GM12878 (cell line): ENCODE measurements around the gene DUSP18. TPM values are rescaled to one million over a fixed set of nuclear protein-coding genes. Genes with fewer than 3 reads are reported as not detected.

Source experiments
- ATF7 ChIP-seq: fragments of 450-650 bp; IDR thresholded peaks from 2 replicates; pipeline ENCODE4 v1.6.1; 2016; ENCODE audit warnings: low read depth, mild to moderate bottlenecking
- BHLHE40 ChIP-seq, 2 experiments: fragments of 450-650 bp in 1 of 2; IDR thresholded peaks; 2 replicates each; pipeline ENCODE4 v1.6.1; 2011 to 2017; ENCODE audit warnings: low read depth in 2 of 2, borderline replicate concordance in 1 of 2, improper control_type of control experiment in 1 of 2, low read length in 1 of 2, mild to moderate bottlenecking in 1 of 2
- BRCA1 ChIP-seq: IDR thresholded peaks from 2 replicates; pipeline ENCODE4 v1.6.1; 2011; ENCODE audit warnings: low read depth, low read length, improper control_type of control experiment
- CBX3 ChIP-seq: fragments of 200-600 bp; sonication (generic); IDR thresholded peaks from 2 replicates; pipeline ENCODE4 v1.6.1; 2016; ENCODE audit warnings: low read depth, borderline replicate concordance
- CBX5 ChIP-seq: sonication (generic); IDR thresholded peaks from 2 replicates; pipeline ENCODE4 v1.6.1; 2016; ENCODE audit warnings: low read depth, moderate library complexity, mild to moderate bottlenecking, inconsistent platforms
- CREM ChIP-seq: IDR thresholded peaks from 2 replicates; pipeline ENCODE4 v1.6.1; 2014; ENCODE audit warnings: antibody characterized with exemption, low read depth
- CTCF ChIP-seq, 3 experiments: IDR thresholded peaks in 2 of 3; conservative IDR thresholded peaks in 1 of 3; 2 replicates each; pipeline ENCODE4 v1.5.1; 2011; ENCODE audit warnings: low read depth in 3 of 3, low read length in 3 of 3, mild to moderate bottlenecking in 3 of 3, control low read depth in 2 of 3, moderate library complexity in 2 of 3, inconsistent platforms in 1 of 3, mixed read lengths in 1 of 3; ENCODE audit not compliant: control insufficient read depth in 2 of 3, insufficient read depth in 1 of 3; ENCODE audit errors: extremely low read depth in 1 of 3
- CUX1 ChIP-seq: IDR thresholded peaks from 2 replicates; pipeline ENCODE4 v1.6.1; 2012; ENCODE audit warnings: improper control_type of control experiment, low read depth, low read length; ENCODE audit not compliant: insufficient replicate concordance
- EED ChIP-seq: sonication (generic); IDR thresholded peaks from 2 replicates; pipeline ENCODE4 v1.6.1; 2016; ENCODE audit warnings: antibody characterized with exemption, low read depth
- MLLT1 ChIP-seq: fragments of 450-650 bp; IDR thresholded peaks from 2 replicates; pipeline ENCODE4 v1.6.1; 2016; ENCODE audit warnings: mild to moderate bottlenecking
- MTA2 ChIP-seq: fragments of 450-650 bp; IDR thresholded peaks from 2 replicates; pipeline ENCODE4 v1.6.1; 2016; ENCODE audit warnings: low read depth, mild to moderate bottlenecking, moderate library complexity
- MTA3 ChIP-seq: IDR thresholded peaks from 2 replicates; pipeline ENCODE4 v1.6.1; 2012; ENCODE audit warnings: low read length, inconsistent platforms, borderline replicate concordance
- MYC ChIP-seq: IDR thresholded peaks from 2 replicates; pipeline ENCODE4 v1.6.1; 2011; ENCODE audit warnings: mild to moderate bottlenecking, low read length, moderate library complexity, inconsistent platforms; ENCODE audit not compliant: insufficient read depth, insufficient replicate concordance, insufficient read length, severe bottlenecking
- PAX8 ChIP-seq: fragments of 450-650 bp; IDR thresholded peaks from 2 replicates; pipeline ENCODE4 v1.6.1; 2017; ENCODE audit warnings: mild to moderate bottlenecking, moderate library complexity
- RELA ChIP-seq: fragments of 450-650 bp; IDR thresholded peaks from 2 replicates; pipeline ENCODE4 v1.8.0; 2014; ENCODE audit warnings: borderline replicate concordance; ENCODE audit not compliant: partially characterized antibody
- RUNX3 ChIP-seq: IDR thresholded peaks from 2 replicates; pipeline ENCODE4 v1.6.1; 2012; ENCODE audit warnings: low read length, inconsistent platforms
- SIN3A ChIP-seq: IDR thresholded peaks from 2 replicates; pipeline ENCODE4 v1.6.1; 2012; ENCODE audit warnings: low read depth, low read length, improper control_type of control experiment
- STAT1 ChIP-seq: fragments of 450-650 bp; conservative IDR thresholded peaks from 2 replicates; pipeline ENCODE4 v1.6.1; 2014; ENCODE audit warnings: antibody characterized with exemption, mild to moderate bottlenecking
- TARDBP ChIP-seq: IDR thresholded peaks from 2 replicates; pipeline ENCODE4 v1.6.1; 2016; ENCODE audit warnings: borderline replicate concordance
- TBL1XR1 ChIP-seq: IDR thresholded peaks from 2 replicates; pipeline ENCODE4 v1.6.1; 2012; ENCODE audit warnings: low read depth, low read length, improper control_type of control experiment
- TCF12 ChIP-seq: IDR thresholded peaks from 2 replicates; pipeline ENCODE4 v1.6.1; 2011; ENCODE audit warnings: low read depth, mild to moderate bottlenecking, low read length
- ZNF274 ChIP-seq: IDR thresholded peaks from one replicate; pipeline ENCODE4 v1.8.0; 2011; ENCODE audit not compliant: insufficient read length, insufficient read depth
- ZNF384 ChIP-seq: IDR thresholded peaks from 2 replicates; pipeline ENCODE4 v1.6.1; 2012; ENCODE audit warnings: low read depth, mild to moderate bottlenecking, low read length, improper control_type of control experiment, borderline replicate concordance
- polyA plus RNA-seq, 11 experiments: library from polyadenylated mRNA; depleted of rRNA in 4 of 11; unstranded in 6 of 11; stranded (reverse) in 5 of 11; fragments of >200 nt; fragmentation: Nextera tagmentation in 4 of 11; fragmentation: Illumina TruSeq in 1 of 11; extraction: Ambion mirVana in 4 of 11; extraction: Trizol in 1 of 11; gene quantifications; 1 replicate in 1 of 11; 2 replicates in 10 of 11; pipeline versions ENCODE4 v1.2.1 to v1.2.3, GENCODE V29; 2011 to 2016; ENCODE audit warnings: inconsistent platforms in 2 of 11, missing spikeins in 2 of 11, low read depth in 1 of 11
- total RNA-seq, 4 experiments: library from RNA; depleted of rRNA in 3 of 4; stranded (reverse); fragments of >200 nt in 3 of 4; fragmentation: Illumina TruSeq in 1 of 4; extraction: Trizol in 1 of 4; gene quantifications; 2 replicates each; pipeline versions ENCODE4 v1.2.1 to v1.2.3, GENCODE V29; 2013 to 2021

Gene DUSP18
- total and polyA plus RNA-seq, 10 of the 15 experiments (the other 5 are each of a cell fraction or from before 2014, with no cell fraction given): 1.9 to 11.9 (median 7.7) TPM

GRCh38 chr22:30649430-30650007, 18.2 kb downstream of the DUSP18 start (continued):
- TF ChIP-seq RUNX3 (peak; percentile 10; the same call in 1 of the 2 replicates), EED (peak; percentile 56; the same call in 1 of the 2 replicates), SIN3A (no peak), CTCF (IDR thresholded peaks at IDR 0.05 in 2 of 3, conservative IDR thresholded peaks at IDR 0.05 in 1 of 3; ENCODE audit: control insufficient read depth in 2 of 3, extremely low read depth in 1 of 3, insufficient read depth in 1 of 3, low read depth in 3 of 3, low read length in 3 of 3) (peak in 1 of 3 experiments; percentile 16; a peak in 1 of 6 replicates), CREM (0 out of 2 replicates have a peak, but pooled peaks have one; percentile 18), PAX8 (no peak), BHLHE40 (IDR thresholded peaks at IDR 0.05; ENCODE audit: borderline replicate concordance in 1 of 2, low read depth in 2 of 2, low read length in 1 of 2) (peak in 1 of 2 experiments; percentile 53; a peak in 1 of 4 replicates), MYC (no peak), ATF7 (peak; percentile 27; the same call in 1 of the 2 replicates), CBX3 (no peak), TARDBP (no peak), RELA (no peak), ZNF274 (no peak), CBX5 (no peak), BRCA1 (no peak), ZNF384 (no peak), MLLT1 (no peak), TBL1XR1 (no peak), MTA3 (no peak), TCF12 (no peak), CUX1 (no peak), MTA2 (no peak), STAT1 (no peak)
